ENCODE results near the gene IL31.
A peak's percentile ranks its signal among the peaks of the same experiment; 100 is the strongest.
"Not testable (repeated sequence)": the region's sequence is repeated elsewhere in the genome, so short reads cannot be mapped to it uniquely, and the experiment has no call there.

The IL31 gene

GRCh38 chr12:122174155-122174845 is at the start of gene IL31:
Gene IL31 (minus strand): TSS chr12:122174221. CDS start chr12:122174172, 49 bp downstream.
- no peak for DNase-seq

DNA sequence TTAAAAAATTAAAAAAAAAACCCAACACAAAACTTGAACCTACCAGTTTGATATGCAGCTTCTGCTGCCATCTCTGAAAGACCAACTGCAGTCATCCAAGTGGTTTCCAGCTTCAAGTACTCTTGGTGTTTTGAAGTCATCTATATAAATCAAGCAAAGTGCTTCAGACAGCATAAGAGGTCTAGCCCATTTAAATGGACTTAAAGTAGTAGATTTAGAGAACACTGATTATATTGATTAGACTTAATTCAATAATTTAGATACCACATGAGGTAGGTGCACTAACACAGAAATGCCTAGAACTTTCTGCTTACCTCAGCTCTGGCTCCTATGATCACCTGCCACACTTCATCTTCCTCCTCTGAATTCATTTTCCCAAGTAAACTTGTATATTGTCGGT is 42.4 kb upstream of the IL31 start:
- no peak for DNase-seq

GRCh38 chr12:122215771-122216170 is 41.8 kb upstream of the IL31 start:
- DNase-seq: no peak

DNA sequence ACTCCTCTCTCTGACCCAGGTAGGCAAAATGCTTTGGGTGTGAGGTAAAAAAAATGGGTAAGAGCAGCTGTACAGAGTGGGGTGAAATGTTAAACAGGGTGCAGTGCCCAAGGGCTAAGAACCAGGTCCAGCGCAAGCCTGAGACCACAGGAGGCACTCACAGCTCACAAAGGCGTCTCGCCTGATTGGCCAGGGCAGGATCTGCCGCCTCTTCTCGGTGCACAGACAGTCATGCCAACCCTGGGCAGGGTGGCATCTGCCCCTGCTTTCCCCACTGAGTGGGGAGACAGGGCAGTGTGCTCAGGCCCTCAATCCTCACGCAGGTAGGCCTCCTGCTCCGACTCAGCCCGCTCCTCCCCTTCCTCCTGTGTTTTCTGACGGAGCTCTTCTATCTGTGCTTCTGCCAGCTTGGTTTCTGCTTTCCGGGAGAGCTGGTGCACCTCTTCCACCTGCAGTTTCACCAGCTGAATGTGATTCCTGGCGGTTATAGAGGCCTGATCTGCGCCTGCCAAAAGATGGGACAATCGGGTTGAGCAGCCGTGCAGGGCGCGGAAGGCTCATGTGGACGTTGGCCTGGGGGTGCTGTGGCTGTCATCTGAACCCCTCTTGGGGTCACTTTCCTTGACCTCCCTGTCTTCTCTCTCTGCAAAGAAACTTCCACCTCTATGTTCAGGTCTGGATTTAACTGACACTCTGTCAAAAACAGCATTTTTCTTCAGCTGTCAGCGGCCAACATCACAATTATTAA is 34.2 kb upstream of the IL31 start:
- DNase-seq: no peak

DNA sequence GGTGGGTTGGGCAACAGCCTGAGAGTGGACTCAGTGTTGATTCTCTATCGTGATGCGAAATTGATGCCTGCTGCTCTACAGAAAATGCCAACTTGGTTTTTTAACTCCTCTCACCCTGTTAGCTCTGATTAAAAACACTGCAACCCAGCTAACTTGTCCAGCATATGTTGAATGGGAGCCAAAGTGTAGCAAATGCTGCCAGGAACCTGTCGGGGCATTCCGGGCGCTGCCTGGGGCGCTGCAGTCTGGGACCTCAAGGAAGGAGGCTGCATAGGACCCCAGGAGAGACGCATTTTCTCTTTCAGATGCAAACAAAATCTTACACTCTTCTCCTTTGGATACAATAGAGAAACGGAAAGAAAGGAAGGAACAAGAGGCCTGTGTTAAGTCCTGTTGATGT is 33.4 kb upstream of the IL31 start:
- DNase-seq: no peak

- DNase-seq: no peak
Measured at GRCh38 chr12:122206976-122207375, 33.0 kb upstream of the IL31 start.

GRCh38 chr12:122206111-122206881 is 32.3 kb upstream of the IL31 start:
- no peak for DNase-seq

- no peak for DNase-seq
Measured at GRCh38 chr12:122205053-122205925, 31.3 kb upstream of the IL31 start.

DNA sequence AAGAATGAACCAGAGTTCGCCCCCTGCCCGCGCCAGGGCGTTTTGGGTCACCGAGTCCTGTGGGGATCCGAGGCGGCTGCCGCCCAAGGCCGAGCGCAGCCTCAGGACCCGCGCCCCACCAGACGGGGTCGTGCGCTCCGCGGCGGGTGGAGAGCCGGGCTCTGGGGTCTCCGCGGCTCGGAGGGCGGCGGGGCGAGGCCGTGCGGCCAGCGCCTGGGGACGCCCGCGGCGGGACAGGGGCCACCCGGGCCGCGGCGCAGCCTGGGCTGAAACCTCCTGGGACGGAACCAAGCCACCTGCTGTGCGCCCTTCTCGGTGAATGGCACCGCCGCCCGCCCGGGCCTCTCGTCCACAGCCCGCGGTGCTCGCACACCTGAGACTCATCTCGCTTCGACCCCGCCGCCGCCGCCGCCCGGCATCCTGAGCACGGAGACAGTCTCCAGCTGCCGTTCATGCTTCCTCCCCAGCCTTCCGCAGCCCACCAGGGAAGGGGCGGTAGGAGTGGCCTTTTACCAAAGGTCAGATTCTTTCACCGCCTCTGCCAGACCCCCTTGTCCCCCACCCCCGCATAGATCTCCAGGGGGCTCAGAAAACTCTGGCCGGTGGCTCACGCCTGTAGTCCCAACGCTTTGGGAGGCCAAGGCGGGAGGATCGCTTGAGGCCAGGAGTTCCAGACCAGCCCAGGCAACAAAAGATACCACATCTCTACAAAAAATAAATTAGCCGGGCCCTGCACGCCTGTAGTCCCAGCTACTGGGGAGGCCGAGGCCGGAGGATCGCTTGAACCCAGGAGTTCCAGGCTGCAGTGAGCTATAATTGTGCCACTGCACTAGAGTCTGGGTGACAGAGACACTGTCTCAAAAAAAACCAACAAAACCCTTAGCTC is 30.4 kb upstream of the IL31 start:
- peak; percentile 35 for DNase-seq

DNA sequence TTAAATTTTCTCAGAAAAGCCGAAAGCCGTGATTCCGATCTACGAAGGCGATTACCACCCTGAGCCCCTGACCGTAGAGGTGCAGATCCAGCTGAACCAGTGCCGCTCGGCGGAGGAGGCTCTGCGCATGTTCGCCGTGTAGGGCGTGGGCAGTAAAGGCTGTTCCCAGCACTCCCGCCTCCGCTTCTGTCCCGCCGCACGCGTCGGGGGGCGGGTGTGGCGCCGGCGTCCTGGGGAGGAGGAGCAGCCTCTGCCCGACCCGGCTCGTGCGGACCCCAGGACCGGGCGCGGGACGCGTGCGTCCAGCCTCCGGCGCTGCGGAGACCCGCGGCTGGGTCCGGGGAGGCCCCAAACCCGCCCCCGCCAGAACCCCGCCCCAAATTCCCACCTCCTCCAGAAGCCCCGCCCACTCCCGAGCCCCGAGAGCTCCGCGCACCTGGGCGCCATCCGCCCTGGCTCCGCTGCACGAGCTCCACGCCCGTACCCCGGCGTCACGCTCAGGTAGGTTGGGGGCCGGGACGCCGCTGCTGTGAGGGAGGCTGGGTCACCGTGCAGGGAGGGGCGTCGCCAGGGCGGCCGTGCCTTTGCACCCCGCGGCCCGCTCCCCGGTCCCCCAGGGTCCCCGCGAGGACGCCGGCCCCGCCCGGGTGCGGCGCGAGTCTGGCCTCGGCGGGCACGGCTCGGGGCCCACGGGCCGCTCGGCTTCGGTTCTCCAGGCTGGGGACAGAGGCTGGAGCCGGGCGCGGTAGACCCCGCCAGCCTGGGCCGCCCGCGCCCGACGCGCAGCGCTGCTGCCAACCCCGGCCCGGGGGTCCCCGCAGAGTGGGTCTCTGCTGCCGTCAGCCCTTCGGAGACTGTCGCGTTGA is 29.5 kb upstream of the IL31 start, which contains the start of gene B3GNT4:
B3GNT4 (plus strand) TSS at position 409 of the 866 bp plus-strand sequence. CDS start 910 bp downstream, outside the sequence.
- DNase-seq: peak; percentile 75

DNA sequence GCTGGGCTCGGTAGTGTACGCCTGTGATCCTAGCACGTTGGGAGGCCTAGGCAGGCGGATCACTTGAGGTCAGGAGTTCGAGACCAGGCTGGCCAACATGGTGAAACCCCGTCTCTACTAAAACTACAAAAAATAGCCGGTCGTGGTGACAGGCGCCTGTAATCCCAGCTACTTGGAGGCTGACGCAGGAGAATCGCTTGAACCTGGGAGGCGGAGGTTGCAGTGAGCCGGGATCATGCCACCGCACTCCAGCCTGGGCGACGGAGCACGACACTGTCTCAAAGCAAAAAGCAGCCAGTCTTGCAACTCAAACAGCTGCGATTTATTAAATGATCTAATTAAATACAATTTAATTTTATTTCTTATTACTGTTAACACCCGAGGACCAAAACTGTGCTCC is 28.8 kb upstream of the IL31 start:
- not testable (repeated sequence) for DNase-seq

DNA sequence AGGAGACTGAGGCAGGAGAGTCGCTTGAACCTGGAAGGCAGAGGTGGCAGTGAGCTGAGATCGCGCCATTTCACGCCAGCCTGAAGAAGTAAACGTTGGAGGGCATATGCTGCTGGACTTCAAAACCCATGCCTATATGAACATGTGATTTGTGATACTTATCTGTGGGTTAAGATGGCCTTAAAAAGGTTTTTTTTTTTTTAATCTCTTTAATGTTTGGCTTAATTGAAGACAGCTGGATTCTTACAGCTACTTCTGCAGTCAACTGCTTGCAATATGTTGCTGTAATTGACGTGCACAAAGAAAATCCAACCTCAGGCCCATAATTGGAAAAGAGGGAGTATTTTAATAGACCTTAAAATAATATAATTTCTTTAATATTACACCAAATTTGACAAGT is 28.0 kb upstream of the IL31 start:
- no peak for DNase-seq

DNA sequence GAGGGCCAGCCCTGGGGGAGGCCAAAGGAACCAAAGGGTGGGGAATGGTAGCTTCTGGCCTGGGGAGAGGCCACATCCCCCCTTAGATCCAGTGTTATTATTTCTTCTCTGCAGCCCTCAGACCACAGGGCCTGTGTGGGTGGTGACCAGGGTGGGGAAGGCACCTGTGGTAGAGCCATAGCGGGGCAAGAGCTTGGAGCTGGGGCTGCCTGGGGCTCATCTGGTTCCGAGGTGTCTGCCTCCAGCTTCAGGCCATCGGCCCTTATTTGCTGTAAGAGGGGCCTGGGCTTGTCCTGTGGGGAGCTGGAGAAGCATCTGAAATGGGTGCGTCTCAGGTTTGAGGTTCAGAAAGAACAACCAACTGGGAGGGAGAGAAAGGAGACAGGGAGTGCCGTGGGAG is 27.4 kb upstream of the IL31 start:
- DNase-seq: no peak

- DNase-seq: no peak
Measured at GRCh38 chr12:122200541-122201175, 26.6 kb upstream of the IL31 start.

DNA sequence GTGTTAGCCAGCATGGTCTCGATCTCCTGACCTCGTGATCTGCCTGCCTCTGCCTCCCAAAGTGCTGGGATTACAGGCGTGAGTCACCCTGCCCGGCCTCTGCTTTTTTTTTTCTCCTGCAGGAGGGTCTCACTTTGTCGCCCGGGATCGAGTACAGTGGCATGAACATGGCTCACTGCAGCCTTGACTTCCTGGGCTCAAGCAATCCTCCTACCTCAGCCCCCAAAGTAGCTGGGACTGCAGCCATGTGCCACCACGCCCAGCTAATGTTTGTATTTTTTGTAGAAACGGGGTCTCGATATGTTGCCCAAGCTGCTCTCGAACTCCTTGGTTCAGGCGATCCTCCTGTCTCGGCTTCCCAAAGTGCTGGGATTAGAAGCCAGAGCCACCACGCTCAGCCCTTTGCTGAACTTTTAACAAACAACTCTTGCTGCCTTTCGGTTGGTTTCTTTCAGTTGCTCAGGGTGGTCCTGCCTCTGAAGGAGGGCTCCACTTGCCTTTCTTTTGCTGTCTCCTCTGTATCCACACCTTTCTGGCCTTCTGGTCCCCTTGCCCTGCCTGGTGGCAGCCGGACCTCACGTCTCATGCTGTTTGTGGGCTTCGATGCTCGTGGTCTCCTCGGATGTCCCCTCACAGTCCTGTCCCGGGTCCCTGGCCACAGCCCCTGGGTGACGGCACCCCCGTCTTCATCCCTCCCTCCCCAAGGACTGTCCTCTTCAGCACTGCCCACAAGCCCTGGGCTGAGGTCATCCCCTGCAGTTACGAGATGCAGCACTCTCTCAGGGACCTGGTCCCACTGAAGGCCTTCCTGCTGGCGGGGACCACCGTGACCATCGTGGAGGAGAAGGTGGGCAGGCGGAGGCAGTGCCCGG is 25.7 kb upstream of the IL31 start:
- no peak for DNase-seq

- no peak for DNase-seq
Measured at GRCh38 chr12:122197612-122197966, 23.6 kb upstream of the IL31 start.

DNA sequence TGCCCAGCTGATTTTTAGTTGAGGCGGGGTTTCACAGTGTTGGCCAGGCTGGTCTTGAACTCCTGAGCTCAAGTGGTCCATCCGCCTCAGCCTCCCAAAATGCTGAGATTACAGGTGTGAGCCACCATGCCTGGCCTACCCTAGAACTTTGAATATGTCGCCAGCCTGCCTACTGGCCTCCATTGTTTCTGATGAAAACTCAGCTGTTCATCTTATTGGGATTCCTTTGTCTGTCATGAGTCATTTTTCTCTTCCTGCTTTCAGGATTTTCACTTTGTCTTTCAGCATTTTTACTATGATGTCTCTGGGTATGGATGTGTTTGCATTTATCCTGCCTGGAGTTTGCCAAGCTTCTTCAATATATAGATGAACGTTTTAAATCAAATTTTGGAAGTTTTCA is 21.4 kb upstream of the IL31 start:
- no peak for DNase-seq

DNA sequence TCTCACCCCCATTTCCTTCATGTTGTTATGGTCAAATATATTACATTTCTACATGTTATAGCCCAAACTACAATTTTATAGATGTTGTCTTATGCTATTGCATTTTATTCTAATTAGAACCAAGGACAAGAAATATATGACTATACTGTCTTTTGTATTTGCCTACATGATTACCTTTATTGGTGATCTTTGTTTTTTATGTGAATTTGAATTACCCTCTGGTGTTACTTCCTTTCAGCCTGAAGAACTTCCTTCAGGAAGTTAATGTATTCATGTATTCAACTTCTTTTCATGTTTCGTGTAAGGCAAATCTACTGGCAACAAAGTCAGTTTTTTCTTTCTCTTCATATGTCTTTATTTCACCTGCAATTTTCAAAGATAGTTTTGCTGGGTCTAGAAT is 20.8 kb upstream of the IL31 start:
- DNase-seq: no peak

GRCh38 chr12:122192441-122192840 is 18.4 kb upstream of the IL31 start:
- DNase-seq: no peak

Measured in activated naive CD4-positive, alpha-beta T cell treated with anti-CD3 and anti-CD28 coated beads, Interleukin-2, amount 50 U/mL, for 16 hours (primary cell).